GM20431 (cell line): Measurements from ENCODE around the gene NIT1.

ENCODE experiments used
- in situ Hi-C: fragments of 300-500 bp; cut with MseI, MboI; formaldehyde crosslinking; loops from one replicate; pipeline ENCODE4 v1.15.0; 2020; ENCODE audit warnings: low sequenced_read_pairs; ENCODE audit not compliant: unreplicated experiment

NIT1 gene

DNA sequence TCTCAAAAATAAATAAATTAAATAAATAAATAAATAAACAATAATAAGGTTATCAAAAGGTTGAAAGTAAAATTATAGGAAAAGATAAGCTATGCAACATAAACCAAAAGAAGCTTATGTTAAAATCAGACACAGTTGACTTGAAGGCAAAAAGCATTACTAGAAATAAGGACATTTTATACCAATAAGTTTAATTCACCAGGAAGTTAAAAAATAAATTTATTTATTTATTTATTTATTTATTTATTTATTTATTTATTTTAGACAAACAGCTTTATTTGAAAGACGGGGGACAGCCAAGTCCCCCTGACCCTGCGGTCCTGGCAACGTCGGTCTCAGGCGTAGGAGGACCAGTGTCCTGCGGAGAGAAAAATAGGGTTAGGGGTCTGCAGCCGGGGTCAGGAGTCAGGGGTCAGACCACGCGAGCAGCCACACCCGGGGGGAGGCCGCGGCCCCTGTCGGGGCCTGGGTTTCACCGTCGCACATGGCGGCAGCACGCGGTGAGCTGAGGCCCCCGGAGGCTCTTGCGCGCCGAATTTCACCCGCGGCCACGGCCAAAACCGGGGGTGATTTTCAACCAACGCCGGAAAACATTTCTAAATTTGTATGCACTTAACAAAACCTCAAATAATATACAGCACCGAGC, 23.0 kb downstream of the NIT1 start:
- in situ Hi-C loops = no loop called here

DNA sequence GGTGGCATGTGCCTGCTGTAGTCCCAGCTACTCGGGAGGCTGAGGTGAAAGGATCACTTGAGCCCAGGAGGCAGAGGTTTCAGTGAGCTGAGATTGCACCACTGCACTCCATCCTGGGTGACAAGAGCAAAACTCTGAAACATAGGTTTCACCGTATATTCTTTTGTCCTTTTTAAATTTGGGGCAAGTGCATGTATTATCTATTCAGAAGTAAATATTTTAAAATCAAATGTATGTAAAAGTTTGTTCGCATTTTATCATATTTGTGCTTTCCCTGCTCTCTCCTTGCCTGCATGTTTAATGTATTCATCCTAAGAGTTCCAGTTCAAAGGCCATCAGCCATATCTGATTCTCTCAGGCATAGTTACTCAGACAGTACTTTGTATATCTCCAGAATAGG, 27.9 kb downstream of the NIT1 start:
- in situ Hi-C loops = no loop called here

GRCh38 chr1:161153176-161153575, 35.3 kb downstream of the NIT1 start:
- in situ Hi-C loops = no loop called here

DNA sequence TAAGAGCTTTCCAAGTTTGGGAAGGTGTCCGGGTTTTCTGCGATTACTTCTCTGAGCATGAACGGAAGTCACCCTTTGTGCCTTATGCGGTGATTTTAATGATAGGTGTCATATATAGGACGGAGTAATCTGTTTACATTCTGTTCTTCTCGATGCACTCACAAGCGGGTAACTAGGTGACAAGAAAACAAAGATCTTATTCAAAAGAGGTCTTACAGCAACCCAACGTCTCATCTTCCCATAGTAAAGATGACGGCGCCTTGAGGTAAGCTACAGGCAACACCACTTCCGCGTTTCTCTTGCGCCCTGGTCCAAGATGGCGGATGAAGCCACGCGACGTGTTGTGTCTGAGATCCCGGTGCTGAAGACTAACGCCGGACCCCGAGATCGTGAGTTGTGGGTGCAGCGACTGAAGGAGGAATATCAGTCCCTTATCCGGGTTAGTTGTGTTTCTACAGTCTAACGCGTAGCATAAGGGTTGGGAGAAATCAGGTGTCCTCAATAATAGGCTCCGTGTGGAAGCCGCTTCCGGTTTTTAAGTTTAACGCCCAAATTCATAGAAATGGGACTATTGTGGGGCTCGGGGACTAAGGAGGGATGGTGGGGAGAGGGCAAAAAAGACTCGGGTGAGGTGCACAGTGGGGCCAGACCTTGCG, 35.9 kb downstream of the NIT1 start, which contains the start of gene UFC1:
Gene UFC1, plus strand, starts transcription at position 297 of the 656 bp plus-strand sequence. Its CDS starts 20 bp downstream, at position 317.
- in situ Hi-C loops = no loop called here

GRCh38 chr1:161157867-161158266, 40.0 kb downstream of the NIT1 start:
- in situ Hi-C loops = no loop called here

GRCh38 chr1:161158316-161159010, 40.6 kb downstream of the NIT1 start:
- in situ Hi-C loops = no loop called here

- in situ Hi-C loops = no loop called here
Measured at GRCh38 chr1:161159087-161159912, 41.4 kb downstream of the NIT1 start, which contains the start of gene USP21. Gene USP21, plus strand, starts transcription at chr1:161159500. Its CDS starts 1,141 bp downstream, at chr1:161160641.

- in situ Hi-C loops = no loop called here
Measured at GRCh38 chr1:161159913-161160243, 42.0 kb downstream of the NIT1 start.

DNA sequence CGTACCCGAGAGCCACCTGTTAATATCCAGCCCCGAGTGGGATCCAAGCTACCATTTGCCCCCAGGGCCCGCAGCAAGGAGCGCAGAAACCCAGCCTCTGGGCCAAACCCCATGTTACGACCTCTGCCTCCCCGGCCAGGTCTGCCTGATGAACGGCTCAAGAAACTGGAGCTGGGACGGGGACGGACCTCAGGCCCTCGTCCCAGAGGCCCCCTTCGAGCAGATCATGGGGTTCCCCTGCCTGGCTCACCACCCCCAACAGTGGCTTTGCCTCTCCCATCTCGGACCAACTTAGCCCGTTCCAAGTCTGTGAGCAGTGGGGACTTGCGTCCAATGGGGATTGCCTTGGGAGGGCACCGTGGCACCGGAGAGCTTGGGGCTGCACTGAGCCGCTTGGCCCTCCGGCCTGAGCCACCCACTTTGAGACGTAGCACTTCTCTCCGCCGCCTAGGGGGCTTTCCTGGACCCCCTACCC, 42.8 kb downstream of the NIT1 start:
- in situ Hi-C loops = no loop called here

DNA sequence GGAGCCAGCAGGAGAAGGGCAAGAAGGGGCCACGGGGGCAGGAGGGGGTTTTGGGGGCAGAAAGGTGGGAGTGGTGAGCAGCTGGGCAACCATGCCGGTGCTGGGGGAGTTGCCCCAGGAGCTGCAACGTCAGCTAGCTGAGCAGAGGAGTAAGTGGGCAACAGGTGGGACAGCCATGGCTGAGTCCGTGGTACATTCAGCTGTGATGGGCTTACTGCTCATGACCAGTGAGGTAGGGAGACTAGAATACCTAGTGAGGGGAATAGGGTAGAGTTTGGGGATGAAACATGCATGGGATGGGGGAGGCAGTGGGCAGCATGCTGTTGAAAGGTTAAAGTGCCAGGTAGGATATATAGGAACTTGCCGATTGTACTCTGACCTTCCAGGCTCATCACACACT, 43.7 kb downstream of the NIT1 start:
- in situ Hi-C loops = no loop called here

GRCh38 chr1:161162052-161162451, 44.1 kb downstream of the NIT1 start:
- in situ Hi-C loops = no loop called here

GRCh38 chr1:161162806-161163205, 44.9 kb downstream of the NIT1 start:
- in situ Hi-C loops = no loop called here

GRCh38 chr1:161163793-161164192, 45.9 kb downstream of the NIT1 start:
- in situ Hi-C loops = no loop called here

DNA sequence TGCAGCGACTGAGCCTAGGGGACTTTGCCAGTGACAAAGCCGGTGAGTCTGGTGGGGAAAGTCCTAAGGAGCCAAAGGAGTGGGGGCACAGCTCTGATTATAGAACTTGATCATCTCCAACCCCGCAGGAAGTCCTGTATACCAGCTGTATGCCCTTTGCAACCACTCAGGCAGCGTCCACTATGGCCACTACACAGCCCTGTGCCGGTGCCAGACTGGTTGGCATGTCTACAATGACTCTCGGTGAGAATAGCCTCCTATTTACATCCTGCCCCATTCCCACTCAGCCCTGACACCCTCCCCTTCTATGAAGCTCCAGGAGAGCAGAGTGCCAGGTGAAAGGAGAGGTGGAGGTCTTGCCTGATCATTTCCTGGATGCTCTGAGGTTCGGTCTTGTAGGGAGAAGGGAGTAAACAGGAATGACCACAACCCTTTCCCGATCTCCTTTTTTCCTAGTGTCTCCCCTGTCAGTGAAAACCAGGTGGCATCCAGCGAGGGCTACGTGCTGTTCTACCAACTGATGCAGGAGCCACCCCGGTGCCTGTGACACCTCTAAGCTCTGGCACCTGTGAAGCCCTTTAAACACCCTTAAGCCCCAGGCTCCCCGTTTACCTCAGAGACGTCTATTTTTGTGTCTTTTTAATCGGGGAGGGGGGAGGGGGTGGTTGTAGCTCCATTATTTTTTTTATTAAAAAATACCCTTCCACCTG, 47.2 kb downstream of the NIT1 start:
- in situ Hi-C loops = no loop called here

DNA sequence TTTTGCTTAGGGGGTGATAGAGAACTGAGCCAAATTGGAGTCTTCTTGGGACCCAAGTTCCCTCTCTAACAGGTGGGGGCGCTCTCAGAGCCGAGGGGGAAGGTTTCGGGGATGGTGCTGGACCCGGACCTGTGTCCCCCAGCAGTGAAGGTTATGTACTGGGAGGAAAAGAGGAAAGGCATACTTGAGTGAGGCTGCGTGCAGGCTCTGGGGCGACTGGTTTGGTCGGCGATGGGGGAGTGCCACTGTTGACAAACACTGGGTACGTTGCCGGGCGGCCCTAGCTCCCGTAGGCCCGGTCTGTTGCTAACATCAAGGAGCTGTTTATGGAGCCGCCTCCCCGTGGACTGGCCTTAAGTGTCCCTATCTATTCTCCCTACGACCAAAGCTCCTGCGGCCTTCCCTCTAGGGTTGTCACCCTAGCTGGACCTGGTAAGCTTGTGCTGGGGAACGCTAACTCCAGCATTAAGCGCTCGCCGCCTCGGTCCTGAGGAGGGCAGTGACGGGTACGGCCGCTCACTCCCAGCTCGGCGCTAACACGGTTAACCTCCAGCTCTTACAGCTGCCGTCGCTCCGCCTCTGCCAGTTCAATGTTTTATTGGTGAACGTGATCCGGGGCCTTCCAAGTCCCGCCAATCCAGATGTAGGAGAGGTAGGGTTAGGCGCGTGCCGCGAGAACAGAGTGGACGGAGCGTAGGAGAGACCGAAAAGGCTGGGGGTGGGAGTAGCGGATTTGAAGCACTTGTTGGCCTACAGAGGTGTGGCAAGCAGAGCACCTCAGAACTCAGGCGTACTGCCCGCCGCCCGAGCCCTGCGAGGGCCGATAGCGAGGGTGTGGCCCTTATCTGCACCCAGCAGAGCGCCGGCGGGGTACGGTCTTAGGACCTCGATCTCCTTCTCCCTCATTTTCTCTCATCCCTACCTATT, 48.1 kb downstream of the NIT1 start, which contains the start of gene PPOX:
Gene PPOX, plus strand, starts transcription at position 685 of the 927 bp plus-strand sequence. CDS start 422 bp downstream, outside the sequence.
- in situ Hi-C loops = no loop called here

GRCh38 chr1:161166669-161167548, 49.0 kb downstream of the NIT1 start:
- in situ Hi-C loops = no loop called here

DNA sequence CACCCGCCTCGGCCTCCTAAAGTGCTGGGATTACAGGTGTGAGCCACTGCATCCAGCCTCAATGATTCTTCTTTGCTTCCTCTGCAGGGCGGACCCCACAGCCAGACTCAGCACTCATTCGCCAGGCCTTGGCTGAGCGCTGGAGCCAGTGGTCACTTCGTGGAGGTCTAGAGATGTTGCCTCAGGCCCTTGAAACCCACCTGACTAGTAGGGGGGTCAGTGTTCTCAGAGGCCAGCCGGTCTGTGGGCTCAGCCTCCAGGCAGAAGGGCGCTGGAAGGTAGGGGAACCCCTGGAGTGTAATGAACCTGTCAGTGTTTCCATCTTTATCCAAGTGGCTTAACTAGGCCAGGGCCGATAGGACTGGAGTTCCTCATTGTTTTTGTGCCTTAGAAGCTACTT, 51.0 kb downstream of the NIT1 start:
- in situ Hi-C loops = no loop called here
